Neural cell (in vitro differentiated cells): ENCODE measurements around the gene DENND5A. TPM values are rescaled to one million over a fixed set of nuclear protein-coding genes. Genes with fewer than 3 reads are reported as not detected.

Experiments used
- polyA plus RNA-seq: library from polyadenylated mRNA; depleted of rRNA; stranded (reverse); fragments of >200 nt; gene quantifications from 2 replicates; pipeline ENCODE4 v1.2.3, GENCODE V29; 2014
- small RNA-seq, 3 experiments: library from RNA; depleted of rRNA; stranded (forward); fragments of <200 nt; gene quantifications; one replicate each; pipeline ENCODE3, GENCODE V24; 2012

Gene DENND5A
- polyA plus RNA-seq, 1 donor from 2014 or later, result 75.6 TPM

Small RNA genes within 50 kb of the gene (small RNA-seq; reads per million reads assigned to genes)
- gene MIR5691 (0 reads per million in 3 experiments), gene RF00017 (0 reads per million in 3 experiments)

Other genes with a start within 250 kb of the DENND5A start
- 2.6 and 9.9 TPM in 2 replicates for gene SCUBE2, start 173.8 kb downstream of the DENND5A start, polyA plus RNA-seq
- 47.5 and 49.5 TPM in 2 replicates for gene TMEM41B, start 49.2 kb upstream of the DENND5A start, polyA plus RNA-seq
- gene IPO7, start 119.3 kb upstream of the DENND5A start, polyA plus RNA-seq, result 56.3 and 69.2 TPM in 2 replicates
- 14.8 and 18.9 TPM in 2 replicates for gene ZNF143, start 195.7 kb upstream of the DENND5A start, polyA plus RNA-seq